Measurements from ENCODE around the gene RAB1B.

- TF ChIP-seq PATZ1 (CRISPR knock-in tag; IDR thresholded peaks at IDR 0.05; ENCODE audit: borderline replicate concordance) (no peak), SNAI2 (CRISPR knock-in tag; IDR thresholded peaks at IDR 0.05) (no peak)
Observed at GRCh38 chr11:66248903-66249302, 19.5 kb upstream of the RAB1B start.

All from SK-N-SH treated with all-trans-retinoic acid at 6 μM for 48 hours (cell line).